HG03460 (cell line): ENCODE results near the gene TST.

Source experiments
- ATAC-seq: cut with Tn5 transposase; IDR thresholded peaks from one replicate; pipeline ENCODE4 v1.9.1; 2021; ENCODE audit not compliant: unreplicated experiment

TST gene

DNA sequence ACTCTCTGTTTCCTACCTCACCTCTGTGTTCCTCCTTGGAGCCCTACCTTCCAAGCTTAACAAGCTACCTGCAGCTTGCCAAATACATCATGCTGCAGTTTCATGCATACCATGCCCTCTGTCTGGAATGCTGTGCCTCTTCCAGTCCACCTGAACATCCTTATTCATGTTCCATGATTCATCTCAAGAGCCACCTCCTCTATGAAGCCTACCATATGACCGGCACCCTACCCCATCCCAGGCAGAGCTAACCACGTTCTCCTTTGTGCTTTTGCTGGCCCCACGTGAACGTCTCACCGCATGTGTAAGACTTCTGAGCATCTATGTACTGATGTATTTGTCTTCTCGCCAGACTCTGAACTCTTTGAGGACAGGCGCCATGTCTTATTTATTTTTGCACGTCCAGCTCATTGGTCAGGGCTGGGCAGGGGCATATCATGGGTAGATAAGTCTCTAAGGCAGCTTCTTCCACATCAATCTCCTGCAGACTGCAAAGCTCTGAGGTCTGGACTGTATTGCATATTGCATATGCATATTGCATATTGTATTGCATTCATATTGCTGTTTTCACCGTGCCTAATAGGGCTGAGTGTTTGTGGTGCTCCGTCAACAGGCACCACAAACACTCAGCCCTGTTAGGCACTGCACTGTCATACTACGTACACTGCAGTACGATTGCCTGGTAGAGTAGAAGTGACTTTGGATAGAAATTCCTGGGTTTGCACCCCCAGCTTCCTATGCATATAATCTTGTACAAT is 31.0 kb downstream of the TST start:
- no peak for ATAC-seq

DNA sequence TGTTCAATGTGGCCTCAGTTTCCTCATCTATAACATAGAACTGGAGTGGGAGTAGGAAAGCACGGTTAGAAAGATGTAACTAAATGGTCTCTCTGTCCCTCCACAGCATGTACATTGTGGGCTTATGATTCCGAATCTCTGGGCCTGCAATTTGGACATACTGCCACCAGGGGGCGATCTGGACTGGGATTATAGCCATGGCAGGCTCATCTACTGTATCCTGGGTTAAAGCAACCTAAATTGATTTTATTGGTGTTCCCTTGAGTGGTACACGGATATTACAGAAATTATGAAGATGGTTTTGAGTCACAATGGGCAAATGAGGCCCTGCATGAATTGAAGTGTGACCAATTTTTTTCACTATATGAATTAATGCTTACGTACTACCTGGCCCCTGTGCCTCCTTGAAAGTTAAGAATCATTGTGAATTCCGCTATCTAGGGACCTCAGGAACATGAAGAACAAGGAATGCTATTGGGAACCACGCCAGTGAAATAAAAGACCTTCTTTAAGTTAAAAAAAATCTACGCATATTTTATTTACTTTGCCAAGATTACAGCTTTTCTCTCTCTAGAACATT is 32.9 kb downstream of the TST start:
- no peak for ATAC-seq

DNA sequence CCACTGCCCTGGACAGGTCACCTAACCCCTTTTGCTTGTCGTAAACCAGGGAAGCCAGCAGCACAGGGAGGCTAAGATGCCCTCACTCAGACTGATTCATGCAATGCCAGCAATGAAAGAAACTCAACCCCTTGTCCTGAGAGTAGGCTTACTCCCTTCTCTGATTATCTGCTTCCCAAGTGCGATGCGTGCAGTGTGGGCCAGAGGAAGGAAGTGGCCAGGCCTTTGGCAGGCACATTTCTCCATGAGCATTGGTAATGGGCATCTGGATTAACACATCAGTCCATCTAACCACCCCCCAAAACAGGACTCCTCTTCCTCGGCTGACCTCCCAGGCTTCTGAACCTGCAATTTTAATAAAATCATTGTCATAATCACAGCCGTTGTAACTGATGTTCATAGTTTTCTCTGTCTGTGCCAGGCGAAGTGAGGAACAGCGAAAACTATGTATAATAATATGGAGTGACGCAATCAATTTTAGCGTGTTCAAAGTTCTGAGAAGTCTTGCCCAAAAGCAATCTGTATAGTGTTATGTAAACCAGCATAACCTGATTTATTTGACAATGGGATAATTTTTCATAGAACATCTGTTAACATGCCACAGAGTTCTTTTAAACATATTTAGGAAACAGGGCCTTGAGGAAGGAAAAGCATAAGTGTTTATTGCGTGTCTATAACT is 33.9 kb downstream of the TST start:
- ATAC-seq, result no peak

DNA sequence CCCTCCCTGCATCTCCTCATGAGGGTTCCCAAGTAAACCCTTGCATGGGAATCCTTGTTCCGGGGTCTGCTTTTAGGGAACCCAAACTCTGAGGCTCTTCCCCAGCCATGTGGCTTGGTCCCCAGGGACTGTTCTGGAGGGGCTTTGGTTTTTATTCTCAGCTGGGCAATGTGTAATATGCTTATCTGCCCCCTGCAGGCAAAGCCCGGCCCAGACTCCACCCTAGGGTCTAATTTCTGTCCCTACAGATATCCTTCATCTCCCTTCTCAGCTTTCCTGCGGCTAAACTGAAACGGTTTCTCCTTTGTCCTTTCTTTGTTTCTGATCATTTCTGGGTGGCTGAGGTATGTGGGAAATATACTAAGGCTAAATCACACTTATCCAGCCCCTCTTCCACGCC is 37.1 kb downstream of the TST start:
- ATAC-seq, result no peak

DNA sequence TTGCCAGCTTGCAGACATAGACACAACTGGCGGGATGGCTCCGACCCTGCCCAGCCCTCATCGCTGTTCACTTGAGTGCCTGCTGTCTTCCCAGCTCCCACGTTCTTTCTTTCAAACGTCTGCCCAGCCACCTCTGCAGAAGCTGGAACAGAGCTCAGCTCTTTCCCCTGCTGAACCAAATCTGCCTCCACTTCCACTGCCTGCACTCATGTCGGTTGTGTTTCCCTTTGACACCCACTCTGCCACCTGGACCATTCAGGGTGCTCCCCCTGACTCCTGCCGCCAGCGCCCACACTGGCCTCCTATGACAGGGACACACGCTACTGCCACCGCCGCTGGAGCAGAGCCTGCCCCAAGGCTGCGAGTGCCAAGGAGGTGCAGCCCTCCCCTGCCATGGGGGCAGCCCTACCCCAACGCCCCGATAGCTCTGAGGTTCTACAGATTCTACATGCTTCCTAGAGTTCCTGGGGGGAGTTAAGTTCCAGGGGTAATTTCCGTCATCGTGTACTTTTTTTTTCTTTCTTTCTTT is 37.9 kb downstream of the TST start:
- ATAC-seq, result no peak

DNA sequence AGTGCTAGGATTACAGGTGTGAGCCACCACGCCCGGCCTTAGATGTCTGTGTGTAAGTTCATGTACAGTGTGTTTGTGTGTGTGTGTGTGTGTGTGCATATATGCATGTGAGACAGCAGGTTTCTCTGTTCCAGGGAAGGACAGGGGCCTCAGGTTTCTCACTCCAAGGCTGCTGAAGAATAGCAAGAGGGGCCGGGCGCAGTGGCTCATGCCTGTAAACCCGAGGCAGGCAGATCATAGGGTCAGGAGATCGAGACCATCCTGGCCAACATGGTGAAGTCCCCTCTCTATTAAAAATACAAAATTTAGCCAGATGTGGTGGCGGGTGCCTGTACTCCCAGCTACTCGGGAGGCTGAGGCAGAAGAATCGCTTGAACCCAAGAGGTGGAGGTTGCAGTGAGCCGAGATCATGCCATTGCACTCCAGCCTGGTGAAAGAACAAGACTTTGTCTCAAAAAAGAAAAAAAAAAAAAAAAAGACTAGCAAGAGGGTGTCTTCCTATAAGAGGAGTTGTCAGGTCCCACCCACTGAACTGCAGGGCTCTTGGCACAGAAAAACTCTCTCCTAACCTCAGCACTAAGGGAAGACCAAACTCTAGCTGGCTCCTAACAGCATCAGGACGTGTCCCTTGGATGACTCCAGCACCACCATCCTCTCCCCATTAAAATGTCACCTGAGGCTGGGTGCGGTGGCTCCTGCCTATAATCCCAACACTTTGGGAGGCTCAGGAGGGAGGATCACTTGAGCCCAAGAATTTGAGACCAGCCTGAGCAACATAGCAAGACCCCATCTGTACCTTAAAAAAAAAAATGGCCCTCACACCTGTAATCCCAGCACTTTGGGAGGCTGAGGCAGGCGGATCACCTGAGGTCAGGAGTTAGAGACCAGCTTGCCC is 40.0 kb downstream of the TST start:
- ATAC-seq, result no peak

DNA sequence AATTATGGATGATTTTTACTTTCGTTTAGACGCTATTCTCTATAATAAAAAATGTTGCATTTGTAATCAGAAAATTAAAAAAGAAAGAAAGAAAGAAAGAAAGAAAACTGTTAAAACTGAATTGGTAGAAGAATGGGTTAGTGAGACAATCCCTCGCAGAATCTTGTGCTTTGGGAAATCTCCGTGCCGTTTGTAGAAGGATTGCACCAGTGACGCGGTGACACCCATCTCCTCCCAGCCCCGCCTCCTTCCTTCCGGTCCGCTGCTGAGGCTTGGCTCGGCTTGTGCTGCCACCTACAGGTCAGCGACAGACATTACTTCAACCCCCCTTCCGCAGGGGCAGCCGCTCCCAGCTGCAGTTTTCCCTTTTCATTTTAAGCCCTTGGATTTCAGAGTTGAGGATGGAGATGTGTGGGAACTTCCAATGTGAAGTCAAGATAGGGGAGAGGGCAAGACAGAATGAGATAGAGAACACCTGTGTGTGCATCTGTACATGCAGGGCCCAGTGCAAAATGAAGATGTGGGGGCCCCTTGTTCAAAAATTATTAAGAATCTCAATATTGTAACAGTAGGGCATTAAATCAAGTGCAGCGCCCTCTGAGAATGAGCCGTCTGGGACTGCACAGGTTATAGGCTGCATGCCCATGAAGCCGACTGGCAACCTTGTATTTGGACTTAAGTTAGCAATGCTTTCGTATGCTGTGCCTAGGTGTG is 41.1 kb downstream of the TST start:
- peak; percentile 64 for ATAC-seq

DNA sequence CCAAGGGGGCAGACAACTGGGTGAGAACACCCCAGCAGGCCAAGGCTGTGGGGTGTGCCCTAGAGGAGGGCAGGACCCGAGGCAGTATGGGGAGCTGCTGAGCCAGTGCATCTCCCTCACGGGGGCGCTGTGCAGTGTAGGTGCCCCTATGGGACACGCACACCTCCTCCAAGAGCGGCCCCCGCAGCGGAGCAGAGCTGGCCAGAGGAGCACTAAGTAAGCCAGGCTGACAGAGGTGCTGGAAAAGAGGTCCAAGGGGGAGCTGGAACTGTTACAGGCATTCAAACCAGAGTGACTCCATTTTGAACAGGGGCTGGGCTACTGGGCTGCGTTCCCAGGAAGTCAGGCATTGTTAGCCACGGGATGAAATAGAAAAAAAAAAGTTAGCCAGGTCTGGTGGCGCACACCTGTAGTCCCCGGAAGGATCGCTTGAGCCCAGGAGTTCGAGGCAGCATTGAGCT is 41.8 kb downstream of the TST start:
- no peak for ATAC-seq

DNA sequence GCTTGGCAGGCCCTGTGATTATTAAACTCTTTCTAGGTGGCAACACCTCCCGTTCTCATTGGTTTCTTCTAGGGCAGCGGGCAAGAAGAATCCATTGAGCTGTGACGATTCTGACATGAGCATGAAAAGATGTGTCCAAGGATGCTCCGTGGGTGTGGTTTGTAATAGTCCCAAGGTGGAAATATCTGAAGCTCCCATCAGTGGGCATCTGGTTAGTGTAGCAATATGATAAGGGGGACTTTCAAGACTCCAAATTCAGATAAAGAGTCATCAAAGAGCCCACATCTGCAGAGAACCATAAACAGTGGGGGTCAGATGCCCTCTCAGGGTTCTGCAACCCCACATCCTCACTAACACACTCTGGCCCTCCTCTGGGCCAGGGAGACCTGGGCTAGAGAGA is 42.6 kb downstream of the TST start:
- ATAC-seq, result no peak

DNA sequence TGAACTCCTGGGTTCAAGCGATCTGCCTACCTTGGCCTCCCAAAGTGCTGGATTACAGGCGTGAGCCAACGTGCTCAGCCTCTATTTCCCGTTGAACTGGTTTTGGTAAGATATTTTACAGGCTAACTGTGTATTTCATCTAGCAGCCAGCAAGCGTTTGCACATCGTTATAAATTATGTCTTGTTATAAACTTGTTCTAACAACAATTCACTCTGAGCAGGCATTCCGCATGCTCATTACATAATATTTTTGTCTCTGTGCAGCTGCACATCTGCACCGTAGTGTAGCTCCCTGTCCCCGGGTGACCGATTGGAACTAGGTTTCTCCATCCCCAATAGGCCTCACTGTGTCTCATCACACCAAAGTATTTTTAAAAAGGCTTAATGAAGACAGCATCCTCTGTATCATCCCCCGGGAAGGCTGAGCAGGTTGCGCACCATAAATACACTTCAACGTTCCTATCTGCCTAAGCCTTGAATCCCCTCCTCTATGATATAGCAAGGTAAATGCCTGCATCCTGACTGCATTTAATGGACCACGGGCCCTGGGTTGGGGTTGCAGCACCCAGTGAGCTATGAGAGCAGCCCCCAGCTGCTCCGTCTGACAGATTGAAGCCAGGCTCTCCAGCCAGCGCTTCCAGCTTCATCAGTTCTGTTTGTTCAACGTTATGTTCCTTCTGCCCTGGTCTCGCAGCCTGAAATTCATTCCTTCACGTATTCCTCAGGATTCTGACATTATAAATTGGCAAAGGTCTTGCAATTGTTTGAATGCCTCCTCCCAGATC is 47.7 kb downstream of the TST start:
- ATAC-seq, result no peak

DNA sequence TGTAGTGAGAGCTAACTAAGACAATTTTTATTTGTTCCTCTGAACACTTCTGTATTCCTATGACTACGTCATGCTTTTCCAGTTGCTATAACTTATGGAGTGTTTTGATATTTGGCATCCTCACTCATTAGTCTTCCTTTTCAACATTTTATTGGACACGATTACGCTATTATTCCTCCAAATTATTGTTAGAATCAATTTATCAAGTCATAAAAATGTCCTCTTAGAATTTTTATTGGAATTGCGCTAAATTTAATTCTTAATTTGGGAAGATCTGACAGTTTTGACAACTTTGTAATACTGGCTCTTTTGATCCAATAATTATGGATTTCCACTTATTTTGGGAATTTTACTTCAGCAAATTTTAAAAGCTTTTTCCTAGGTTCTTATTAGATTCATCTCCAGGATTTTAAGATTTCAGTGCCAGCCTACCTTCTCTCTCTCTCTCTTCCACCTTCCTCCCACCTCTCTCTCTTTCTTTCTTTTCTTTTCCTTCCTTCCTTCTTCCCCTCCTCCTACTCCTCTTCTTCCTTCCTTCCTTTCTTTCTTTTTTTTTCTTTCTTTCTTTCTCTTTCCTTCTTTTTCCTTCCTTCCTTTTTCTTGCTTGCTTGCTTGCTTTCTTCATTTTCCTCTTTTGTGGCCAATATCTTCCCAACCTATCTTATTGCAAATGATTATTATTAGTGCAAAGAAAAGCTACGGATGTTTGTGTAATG is 50.8 kb downstream of the TST start:
- ATAC-seq, result no peak

DNA sequence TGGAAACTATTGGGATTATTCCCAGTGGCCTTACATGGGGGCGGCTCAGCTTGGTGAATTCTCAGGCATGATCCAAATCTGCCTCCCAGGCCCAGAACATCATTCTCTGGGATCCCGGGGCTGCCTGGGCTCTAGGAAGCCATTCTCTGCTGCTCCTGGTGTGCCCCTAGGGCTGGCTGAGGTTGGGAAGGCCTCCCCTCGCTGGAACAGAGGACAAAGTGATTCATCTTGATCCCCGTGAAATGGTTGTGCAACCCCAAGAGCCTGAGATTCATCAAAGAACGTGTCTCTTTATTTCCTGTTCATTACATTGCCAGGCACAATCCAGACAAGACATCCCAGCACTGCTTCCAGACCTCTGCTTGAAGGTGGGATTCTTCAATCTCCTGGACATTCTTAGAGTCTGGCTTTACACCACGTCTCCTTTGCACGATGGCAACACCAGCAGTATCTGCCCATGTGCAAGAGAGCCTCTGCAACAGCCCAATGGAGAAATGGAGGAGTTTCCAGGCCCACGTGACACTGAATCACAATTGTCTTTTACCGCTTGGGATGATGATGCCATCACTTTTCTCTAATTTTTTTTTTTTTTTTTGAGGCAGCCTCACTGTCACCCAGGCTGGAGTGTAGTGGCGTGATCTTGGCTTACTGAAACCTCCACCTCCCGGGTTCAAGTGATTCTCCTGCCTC is 52.3 kb downstream of the TST start:
- no peak for ATAC-seq

DNA sequence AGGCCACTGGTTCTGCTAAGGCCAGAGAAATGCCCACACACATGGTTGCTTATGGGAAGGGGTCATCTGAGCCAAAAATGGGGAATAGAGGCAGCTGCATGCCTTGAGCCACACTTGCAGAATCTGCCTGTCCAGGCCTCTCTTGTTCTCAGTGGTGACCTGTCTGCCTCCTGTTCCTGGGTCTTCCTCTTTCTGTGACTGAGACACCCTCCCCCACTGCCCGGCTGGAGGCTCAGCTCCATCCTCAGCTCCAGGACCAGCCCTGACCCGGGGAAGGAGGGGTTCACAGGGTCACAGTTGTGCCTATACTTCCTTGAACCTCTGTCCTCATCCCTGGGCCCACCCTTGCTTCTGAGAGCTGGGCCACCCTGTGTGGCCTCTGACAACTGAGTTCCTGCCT is 53.6 kb downstream of the TST start:
- ATAC-seq, result no peak

DNA sequence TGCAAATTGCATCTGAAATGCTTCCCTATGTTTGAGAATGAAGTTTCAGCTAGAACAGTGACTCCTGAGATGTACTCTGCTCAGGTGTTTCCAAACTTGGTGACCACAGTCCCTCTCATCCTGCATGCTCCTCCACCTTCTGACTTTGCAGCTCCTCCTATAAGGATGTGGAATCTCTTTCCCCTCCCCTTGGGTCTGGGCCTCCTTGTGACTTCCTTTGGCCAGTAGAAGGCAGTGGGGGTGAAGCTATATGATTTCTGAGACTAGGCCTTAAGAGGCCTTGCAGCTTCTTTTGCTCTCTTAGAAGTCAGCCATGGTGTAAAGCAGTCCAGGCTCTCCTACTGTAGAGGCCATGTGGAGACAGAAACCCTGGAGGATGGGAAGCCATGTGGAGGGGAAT is 55.1 kb downstream of the TST start:
- ATAC-seq, result no peak

DNA sequence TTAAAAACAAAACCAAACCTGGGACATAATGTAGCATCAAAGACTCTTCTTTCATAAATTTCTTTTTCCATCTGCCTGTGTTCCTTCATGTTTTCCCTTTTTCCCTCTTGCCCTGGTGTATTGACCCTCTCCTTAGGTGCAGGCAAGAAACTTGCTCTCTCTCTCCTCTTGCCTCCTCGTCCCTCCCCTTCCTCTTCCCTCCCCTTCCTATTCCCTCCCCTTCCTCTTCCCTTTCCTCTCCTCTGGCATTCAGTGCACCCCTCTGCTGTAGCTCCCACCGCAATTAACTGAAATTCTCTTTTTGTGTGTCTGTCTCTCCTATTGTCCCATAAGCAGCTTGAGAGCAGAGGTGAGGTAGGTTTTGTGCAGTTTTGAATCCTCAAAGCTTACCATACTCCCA is 55.9 kb downstream of the TST start:
- ATAC-seq, result no peak

DNA sequence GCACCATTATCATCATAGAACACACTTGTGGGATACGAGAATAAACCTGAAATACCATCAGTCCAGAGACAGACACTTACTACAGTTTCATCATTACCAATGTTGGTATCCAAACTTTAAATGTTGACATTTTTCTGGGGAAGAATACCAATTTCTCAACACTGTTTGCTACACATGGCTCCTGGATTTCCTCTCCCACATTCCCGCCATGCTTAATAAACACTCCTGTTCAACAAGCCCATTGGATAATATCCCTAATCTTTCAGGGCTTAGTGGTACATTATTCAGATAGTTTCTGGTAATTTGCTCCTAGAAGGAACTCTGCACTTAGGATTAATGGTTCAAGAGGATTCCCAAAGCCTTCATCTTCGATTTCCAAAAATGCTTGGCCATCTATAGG is 57.6 kb downstream of the TST start:
- ATAC-seq, result no peak
